ENCODE results near the gene TULP4.
"Not testable (repeated sequence)": the region's sequence is repeated elsewhere in the genome, so short reads cannot be mapped to it uniquely, and the experiment has no call there.

TULP4 gene

GRCh38 chr6:158557110-158557509 is 244.8 kb downstream of the TULP4 start:
- not testable (repeated sequence) for DNase-seq (ENCODE audit: low read depth, low spot score)

GRCh38 chr6:158557927-158558326 is 245.7 kb downstream of the TULP4 start:
- no peak for DNase-seq (ENCODE audit: low read depth, low spot score)

- no peak for DNase-seq (ENCODE audit: low read depth, low spot score)
These were observed 246.4 kb downstream of the TULP4 start for GRCh38 chr6:158558415-158559306.

GRCh38 chr6:158559338-158559894 is 247.2 kb downstream of the TULP4 start:
- no peak for DNase-seq (ENCODE audit: low read depth, low spot score)

GRCh38 chr6:158559895-158560835 is 247.9 kb downstream of the TULP4 start, which contains the start of gene TMEM181:
Gene TMEM181, plus strand, starts transcription at chr6:158560091. Its CDS starts 134 bp downstream, at chr6:158560225.
- DNase-seq (ENCODE audit: low read depth, low spot score), result peak; percentile 69

GRCh38 chr6:158560836-158561320 is 248.6 kb downstream of the TULP4 start:
- no peak for DNase-seq (ENCODE audit: low read depth, low spot score)
